H1 (cell line): ENCODE results near the gene MACROD1.

ENCODE experiments used
- GABPA ChIP-seq: IDR thresholded peaks from 2 replicates; pipeline ENCODE4 v1.6.1; 2011; ENCODE audit warnings: mild to moderate bottlenecking, low read length, moderate library complexity, borderline replicate concordance; ENCODE audit not compliant: insufficient read depth
- POLR2A ChIP-seq, 2 experiments: IDR thresholded peaks; 1 replicate in 1 of 2; 2 replicates in 1 of 2; pipeline ENCODE4 v1.6.1; 2011; ENCODE audit warnings: low read depth in 2 of 2, low read length in 2 of 2, mild to moderate bottlenecking in 2 of 2; ENCODE audit errors: control extremely low read depth in 1 of 2
- RAD21 ChIP-seq, 2 experiments: IDR thresholded peaks in 1 of 2; conservative IDR thresholded peaks in 1 of 2; 2 replicates each; pipeline ENCODE4 v1.6.1; 2011; ENCODE audit warnings: low read depth in 2 of 2, low read length in 2 of 2, improper control_type of control experiment in 1 of 2, inconsistent platforms in 1 of 2, mild to moderate bottlenecking in 1 of 2, moderate library complexity in 1 of 2
- TAF1 ChIP-seq: IDR thresholded peaks from 2 replicates; pipeline ENCODE4 v1.6.1; 2011; ENCODE audit warnings: mild to moderate bottlenecking, low read depth, low read length
- ZNF274 ChIP-seq: IDR thresholded peaks from 2 replicates; pipeline ENCODE4 v1.7.0; 2012; ENCODE audit warnings: low read length, borderline replicate concordance; ENCODE audit errors: extremely low read depth
- TF ChIP-seq, protein P1 (sequence below), 3 experiments: IDR thresholded peaks; 1 replicate in 2 of 3; 2 replicates in 1 of 3; pipeline versions ENCODE4 v1.5.1 to v1.6.1; 2011; ENCODE audit warnings: low read length in 3 of 3, mild to moderate bottlenecking in 3 of 3, inconsistent platforms in 2 of 3, low read depth in 1 of 3, moderate library complexity in 1 of 3; ENCODE audit not compliant: insufficient read depth in 1 of 3; ENCODE audit errors: control extremely low read depth in 1 of 3

DNA sequence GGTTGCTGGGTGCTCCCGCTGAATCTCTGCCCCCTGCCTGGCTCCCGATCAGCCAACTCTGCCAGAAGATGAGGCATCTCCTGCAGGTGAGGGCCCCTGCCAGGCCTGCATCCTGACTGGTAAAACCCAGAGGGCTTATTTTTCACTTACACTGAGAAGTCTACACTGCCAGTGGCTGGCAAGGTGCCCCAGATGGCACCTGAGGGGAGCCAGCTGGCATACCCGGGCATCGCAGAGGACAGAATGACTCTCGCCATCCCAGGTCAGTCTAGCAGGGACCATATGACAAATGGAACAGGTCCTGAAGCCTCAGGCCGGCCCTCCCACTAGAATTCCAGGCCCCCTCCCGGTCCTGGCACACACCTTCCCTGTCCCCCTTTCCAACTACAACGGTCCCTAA is 30.9 kb downstream of the MACROD1 start:
- no peak for TF ChIP-seq ZNF274
- TF ChIP-seq, protein P1, sequence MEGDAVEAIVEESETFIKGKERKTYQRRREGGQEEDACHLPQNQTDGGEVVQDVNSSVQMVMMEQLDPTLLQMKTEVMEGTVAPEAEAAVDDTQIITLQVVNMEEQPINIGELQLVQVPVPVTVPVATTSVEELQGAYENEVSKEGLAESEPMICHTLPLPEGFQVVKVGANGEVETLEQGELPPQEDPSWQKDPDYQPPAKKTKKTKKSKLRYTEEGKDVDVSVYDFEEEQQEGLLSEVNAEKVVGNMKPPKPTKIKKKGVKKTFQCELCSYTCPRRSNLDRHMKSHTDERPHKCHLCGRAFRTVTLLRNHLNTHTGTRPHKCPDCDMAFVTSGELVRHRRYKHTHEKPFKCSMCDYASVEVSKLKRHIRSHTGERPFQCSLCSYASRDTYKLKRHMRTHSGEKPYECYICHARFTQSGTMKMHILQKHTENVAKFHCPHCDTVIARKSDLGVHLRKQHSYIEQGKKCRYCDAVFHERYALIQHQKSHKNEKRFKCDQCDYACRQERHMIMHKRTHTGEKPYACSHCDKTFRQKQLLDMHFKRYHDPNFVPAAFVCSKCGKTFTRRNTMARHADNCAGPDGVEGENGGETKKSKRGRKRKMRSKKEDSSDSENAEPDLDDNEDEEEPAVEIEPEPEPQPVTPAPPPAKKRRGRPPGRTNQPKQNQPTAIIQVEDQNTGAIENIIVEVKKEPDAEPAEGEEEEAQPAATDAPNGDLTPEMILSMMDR (IDR thresholded peaks at IDR 0.05; ENCODE audit: control extremely low read depth in 1 of 3, insufficient read depth in 1 of 3, low read depth in 1 of 3, low read length in 3 of 3) = no peak
- TF ChIP-seq TAF1 = no peak
- TF ChIP-seq RAD21 (IDR thresholded peaks at IDR 0.05 in 1 of 2, conservative IDR thresholded peaks at IDR 0.05 in 1 of 2; ENCODE audit: low read depth in 2 of 2, low read length in 2 of 2) = no peak
- no peak for TF ChIP-seq GABPA
- TF ChIP-seq POLR2A (IDR thresholded peaks at IDR 0.05; ENCODE audit: control extremely low read depth in 1 of 2, low read depth in 2 of 2, low read length in 2 of 2) = no peak
